ENCODE results near the gene MAST2.

The MAST2 gene

GRCh38 chr1:45982359-45982758 lies 178.9 kb downstream of the MAST2 start:
- DNase-seq (ENCODE audit: low spot score): no peak

- DNase-seq (ENCODE audit: low spot score): no peak
Observed at GRCh38 chr1:45983967-45984366, 180.6 kb downstream of the MAST2 start.

- no peak for DNase-seq (ENCODE audit: low spot score)
Observed at GRCh38 chr1:45987204-45987603, 183.8 kb downstream of the MAST2 start.

GRCh38 chr1:45989249-45989648 lies 185.8 kb downstream of the MAST2 start:
- DNase-seq (ENCODE audit: low spot score): no peak

GRCh38 chr1:45994423-45994822 lies 191.0 kb downstream of the MAST2 start:
- no peak for DNase-seq (ENCODE audit: low spot score)

GRCh38 chr1:45995298-45995697 lies 191.9 kb downstream of the MAST2 start:
- no peak for DNase-seq (ENCODE audit: low spot score)

GRCh38 chr1:45998020-45998617 lies 194.7 kb downstream of the MAST2 start:
- no peak for DNase-seq (ENCODE audit: low spot score)

GRCh38 chr1:45999507-45999906 lies 196.1 kb downstream of the MAST2 start:
- DNase-seq (ENCODE audit: low spot score): no peak

- DNase-seq (ENCODE audit: low spot score): no peak
Observed at GRCh38 chr1:46001081-46001785, 197.8 kb downstream of the MAST2 start.

- DNase-seq (ENCODE audit: low spot score): no peak
Observed at GRCh38 chr1:46002551-46003150, 199.2 kb downstream of the MAST2 start.

GRCh38 chr1:46003315-46003714 lies 199.9 kb downstream of the MAST2 start:
- no peak for DNase-seq (ENCODE audit: low spot score)

- no peak for DNase-seq (ENCODE audit: low spot score)
Observed at GRCh38 chr1:46004492-46004891, 201.1 kb downstream of the MAST2 start.

GRCh38 chr1:46005594-46005993 lies 202.2 kb downstream of the MAST2 start:
- no peak for DNase-seq (ENCODE audit: low spot score)

GRCh38 chr1:46008585-46008984 lies 205.2 kb downstream of the MAST2 start:
- DNase-seq (ENCODE audit: low spot score): no peak

- DNase-seq (ENCODE audit: low spot score): no peak
Observed at GRCh38 chr1:46010611-46011010, 207.2 kb downstream of the MAST2 start.

GRCh38 chr1:46011121-46011695 lies 207.8 kb downstream of the MAST2 start:
- no peak for DNase-seq (ENCODE audit: low spot score)

- no peak for DNase-seq (ENCODE audit: low spot score)
Observed at GRCh38 chr1:46012236-46012635, 208.8 kb downstream of the MAST2 start.

- no peak for DNase-seq (ENCODE audit: low spot score)
Observed at GRCh38 chr1:46013581-46013980, 210.2 kb downstream of the MAST2 start.

- DNase-seq (ENCODE audit: low spot score): no peak
Observed at GRCh38 chr1:46017876-46018503, 214.6 kb downstream of the MAST2 start.

GRCh38 chr1:46019348-46019747 lies 215.9 kb downstream of the MAST2 start:
- DNase-seq (ENCODE audit: low spot score): no peak

GRCh38 chr1:46020010-46020409 lies 216.6 kb downstream of the MAST2 start:
- DNase-seq (ENCODE audit: low spot score): no peak

Measured in CD4-positive, alpha-beta T cell treated with Interleukin-15 for 4 hours (primary cell).